ENCODE results near the gene UAP1L1. TPM values are rescaled to one million over a fixed set of nuclear protein-coding genes. Genes with fewer than 3 reads are reported as not detected.
A peak's percentile ranks its signal among the peaks of the same experiment; 100 is the strongest.

The UAP1L1 gene
- total RNA-seq, 1 donor from 2014 or later: 17.2 TPM

- H3K9me3 Mint-ChIP-seq: no peaks in the 10 kb centered on the region
- no peak for TF ChIP-seq CTCF (IDR thresholded peaks at IDR 0.05)
- no peaks in the 10 kb centered on the region for H3K27me3 Mint-ChIP-seq
- H3K4me3 Mint-ChIP-seq: peak overlapping the region; percentile 84
- peaks cover 32% of the 10 kb centered on the region for H3K36me3 Mint-ChIP-seq (ENCODE audit: low read depth)
- peaks cover 42% of the 10 kb centered on the region for H3K4me1 Mint-ChIP-seq
- intact Hi-C loops (cut with micrococcal nuclease): loop anchor here (5.0 kb wide), 1 partner anchor 464 kb away; the partner anchor contains the start of genes MRPL41 and PNPLA7
- peak overlapping the region; percentile 63 for H3K27ac Mint-ChIP-seq
- ChIA-PET CTCF (interaction anchor here (1.3 to 2.1 kb wide), 3 partner anchors 8 to 59 kb away, joined by 3 to 6 read pairs (median 5); partner anchors contain the start of gene NPDC1), POLR2A (interaction anchor here (0.6 to 2.0 kb wide), 5 partner anchors 44 to 189 kb away, joined by 3 to 4 read pairs (median 4); partner anchors contain the start of gene TUBB4B)
- DNase-seq (no peak), ATAC-seq (ENCODE audit: low read depth) (no peak)
Observed at GRCh38 chr9:137088121-137088520, 10.8 kb downstream of the UAP1L1 start.

GRCh38 chr9:137089232-137089947, 12.1 kb downstream of the UAP1L1 start:
- no peak for TF ChIP-seq CTCF (IDR thresholded peaks at IDR 0.05)
- Mint-ChIP-seq H3K9me3 (no peaks in the 10 kb centered on the region), H3K36me3 (ENCODE audit: low read depth) (peaks cover 33% of the 10 kb centered on the region), H3K4me3 (no peak overlapping the region), H3K27me3 (no peaks in the 10 kb centered on the region), H3K4me1 (peaks cover 30% of the 10 kb centered on the region), H3K27ac (peak overlapping the region; percentile 19)
- intact Hi-C loops (cut with micrococcal nuclease): loop anchor here (5.0 kb wide), 1 partner anchor 463 kb away; the partner anchor contains the start of genes MRPL41 and PNPLA7
- no peak for ATAC-seq (ENCODE audit: low read depth)
- CTCF ChIA-PET: interaction anchor here (1.2 to 1.3 kb wide), 2 partner anchors 21 to 60 kb away, joined by 3 read pairs; no protein-coding TSS in a partner anchor
- POLR2A ChIA-PET: interaction anchor here (0.9 to 2.0 kb wide), 2 partner anchors 134 to 187 kb away, joined by 3 to 4 read pairs; no protein-coding TSS in a partner anchor
- no peak for DNase-seq

- H3K4me3 Mint-ChIP-seq: peak overlapping the region; percentile 60
- TF ChIP-seq CTCF (IDR thresholded peaks at IDR 0.05): no peak
- peaks cover 7% of the 10 kb centered on the region for H3K4me1 Mint-ChIP-seq
- peak; percentile 49 for DNase-seq
- intact Hi-C loops (cut with micrococcal nuclease): loop anchor here (1.0 kb wide), 2 partner anchors 9 to 18 kb away; partner anchors contain the start of gene DPP7
- no peaks in the 10 kb centered on the region for H3K27me3 Mint-ChIP-seq
- H3K36me3 Mint-ChIP-seq (ENCODE audit: low read depth): peaks cover 46% of the 10 kb centered on the region
- ChIA-PET POLR2A (interaction anchor here (0.5 to 1.3 kb wide), 7 partner anchors 9 to 384 kb away, joined by 3 to 12 read pairs (median 4); partner anchors contain the start of genes DPP7, MAN1B1, TPRN and TUBB4B), CTCF (interaction anchor here (0.6 to 1.7 kb wide), 13 partner anchors 9 to 161 kb away, joined by 3 to 10 read pairs (median 5); partner anchors contain the start of genes DPP7, MAN1B1, NPDC1 and RNF224)
- H3K27ac Mint-ChIP-seq: peak overlapping the region; percentile 83
- ATAC-seq (ENCODE audit: low read depth): peak; percentile 97
- no peaks in the 10 kb centered on the region for H3K9me3 Mint-ChIP-seq
Observed at GRCh38 chr9:137095664-137096517, 18.6 kb downstream of the UAP1L1 start.

- CTCF ChIA-PET: interaction anchor here (1.0 to 1.7 kb wide), 2 partner anchors 130 to 138 kb away, joined by 3 to 7 read pairs; partner anchors contain the start of gene RNF224
- no peak for ATAC-seq (ENCODE audit: low read depth)
Observed at GRCh38 chr9:137096785-137097546, 19.6 kb downstream of the UAP1L1 start.

More at GRCh38 chr9:137096785-137097546, 19.6 kb downstream of the UAP1L1 start:
- intact Hi-C loops (cut with micrococcal nuclease): no loop called here
- no peaks in the 10 kb centered on the region for H3K27me3 Mint-ChIP-seq
- H3K27ac Mint-ChIP-seq: no peak overlapping the region
- no peak for DNase-seq
- POLR2A ChIA-PET: interaction anchor here (1.5 kb wide), 1 partner anchor 126 kb away, joined by 4 read pairs; the partner anchor contains the start of gene RNF208
- H3K9me3 Mint-ChIP-seq: no peaks in the 10 kb centered on the region
- TF ChIP-seq CTCF (IDR thresholded peaks at IDR 0.05): no peak
- H3K36me3 Mint-ChIP-seq (ENCODE audit: low read depth): peaks cover 46% of the 10 kb centered on the region
- peaks cover 7% of the 10 kb centered on the region for H3K4me1 Mint-ChIP-seq
- H3K4me3 Mint-ChIP-seq: no peak overlapping the region

Data from activated B cell treated with CpG ODN at 0.5 μM for 24 hours (primary cell).